Measurements from ENCODE around the gene IFT172.
A peak's percentile ranks its signal among the peaks of the same experiment; 100 is the strongest.
"Not testable (repeated sequence)": the region's sequence is repeated elsewhere in the genome, so short reads cannot be mapped to it uniquely, and the experiment has no call there.

The IFT172 gene

GRCh38 chr2:27489498-27490397 is at the start of gene IFT172:
Gene IFT172, minus strand, starts transcription at chr2:27489743. Its CDS starts 90 bp downstream, at chr2:27489653.
- DNase-seq (ENCODE audit: low spot score), result peak; percentile 100

- DNase-seq (ENCODE audit: low spot score), result not testable (repeated sequence)
Observed at GRCh38 chr2:27538839-27539450, 49.4 kb upstream of the IFT172 start.

GRCh38 chr2:27537287-27537686 is 47.7 kb upstream of the IFT172 start:
- DNase-seq (ENCODE audit: low spot score), result no peak

GRCh38 chr2:27531983-27532382 is 42.4 kb upstream of the IFT172 start:
- no peak for DNase-seq (ENCODE audit: low spot score)

GRCh38 chr2:27527182-27527581 is 37.6 kb upstream of the IFT172 start:
- DNase-seq (ENCODE audit: low spot score), result no peak

GRCh38 chr2:27522400-27522945 is 32.9 kb upstream of the IFT172 start:
- DNase-seq (ENCODE audit: low spot score), result no peak

GRCh38 chr2:27520316-27520715 is 30.8 kb upstream of the IFT172 start:
- DNase-seq (ENCODE audit: low spot score), result no peak

GRCh38 chr2:27518782-27519113 is 29.2 kb upstream of the IFT172 start:
- DNase-seq (ENCODE audit: low spot score), result no peak

- DNase-seq (ENCODE audit: low spot score), result no peak
Observed at GRCh38 chr2:27518113-27518781, 28.7 kb upstream of the IFT172 start.

- DNase-seq (ENCODE audit: low spot score), result no peak
Observed at GRCh38 chr2:27509326-27509725, 19.8 kb upstream of the IFT172 start.

- DNase-seq (ENCODE audit: low spot score), result no peak
Observed at GRCh38 chr2:27507293-27507692, 17.8 kb upstream of the IFT172 start.

GRCh38 chr2:27506587-27506986 is 17.0 kb upstream of the IFT172 start:
- DNase-seq (ENCODE audit: low spot score), result no peak

GRCh38 chr2:27502142-27502541 is 12.6 kb upstream of the IFT172 start:
- no peak for DNase-seq (ENCODE audit: low spot score)

GRCh38 chr2:27501042-27501441 is 11.5 kb upstream of the IFT172 start:
- no peak for DNase-seq (ENCODE audit: low spot score)

- no peak for DNase-seq (ENCODE audit: low spot score)
Observed at GRCh38 chr2:27498975-27499374, 9.4 kb upstream of the IFT172 start.

- no peak for DNase-seq (ENCODE audit: low spot score)
Observed at GRCh38 chr2:27497288-27497627, 7.7 kb upstream of the IFT172 start.

GRCh38 chr2:27496357-27497287 is 7.1 kb upstream of the IFT172 start, which contains the start of gene GCKR:
Gene GCKR, plus strand, starts transcription at chr2:27496839. Its CDS starts 66 bp downstream, at chr2:27496905.
- no peak for DNase-seq (ENCODE audit: low spot score)

GRCh38 chr2:27495840-27496356 is 6.4 kb upstream of the IFT172 start:
- DNase-seq (ENCODE audit: low spot score), result no peak

- no peak for DNase-seq (ENCODE audit: low spot score)
Observed at GRCh38 chr2:27494944-27495554, 5.5 kb upstream of the IFT172 start, which contains the start of gene FNDC4. Gene FNDC4, minus strand, starts transcription at chr2:27495200. Its CDS starts 521 bp downstream, at chr2:27494679.

GRCh38 chr2:27494284-27494943 is 4.9 kb upstream of the IFT172 start:
- DNase-seq (ENCODE audit: low spot score), result no peak
